IMR-90 (cell line): Measurements from ENCODE around the gene AUTS2.

Source experiments
- CEBPB ChIP-seq: IDR thresholded peaks from 2 replicates; pipeline ENCODE4 v1.6.1; 2012; ENCODE audit warnings: low read depth, low read length, improper control_type of control experiment
- CTCF ChIP-seq: conservative IDR thresholded peaks from 2 replicates; pipeline ENCODE4 v1.5.1; 2012; ENCODE audit warnings: mild to moderate bottlenecking, low read depth, low read length, improper control_type of control experiment
- ELK1 ChIP-seq: fragments of 150-350 bp; IDR thresholded peaks from 2 replicates; pipeline ENCODE4 v1.6.1; 2016; ENCODE audit warnings: low read depth, mild to moderate bottlenecking, low read length, moderate library complexity, borderline replicate concordance
- POLR2A ChIP-seq: IDR thresholded peaks from 2 replicates; pipeline ENCODE4 v1.6.1; 2012; ENCODE audit warnings: mild to moderate bottlenecking, low read depth, low read length
- USF2 ChIP-seq: fragments of 150-350 bp; IDR thresholded peaks from 2 replicates; pipeline ENCODE4 v1.6.1; 2017; ENCODE audit warnings: mild to moderate bottlenecking, antibody characterized with exemption, low read length, low read depth

GRCh38 chr7:69787736-69788431, 189.6 kb downstream of the AUTS2 start:
- TF ChIP-seq CTCF (no peak), USF2 (no peak), POLR2A (no peak), ELK1 (no peak), CEBPB (no peak)
